NCI-H446 treated with DMSO at 0.1 percent for 48 hours (cell line): ENCODE results near the gene ATP5F1E.
"Not testable (repeated sequence)": the region's sequence is repeated elsewhere in the genome, so short reads cannot be mapped to it uniquely, and the experiment has no call there.

Source experiments
- DNase-seq: peaks from one replicate; lab custom pipeline; 2025; lab: John Stamatoyannopoulos, UW

The ATP5F1E gene

DNA sequence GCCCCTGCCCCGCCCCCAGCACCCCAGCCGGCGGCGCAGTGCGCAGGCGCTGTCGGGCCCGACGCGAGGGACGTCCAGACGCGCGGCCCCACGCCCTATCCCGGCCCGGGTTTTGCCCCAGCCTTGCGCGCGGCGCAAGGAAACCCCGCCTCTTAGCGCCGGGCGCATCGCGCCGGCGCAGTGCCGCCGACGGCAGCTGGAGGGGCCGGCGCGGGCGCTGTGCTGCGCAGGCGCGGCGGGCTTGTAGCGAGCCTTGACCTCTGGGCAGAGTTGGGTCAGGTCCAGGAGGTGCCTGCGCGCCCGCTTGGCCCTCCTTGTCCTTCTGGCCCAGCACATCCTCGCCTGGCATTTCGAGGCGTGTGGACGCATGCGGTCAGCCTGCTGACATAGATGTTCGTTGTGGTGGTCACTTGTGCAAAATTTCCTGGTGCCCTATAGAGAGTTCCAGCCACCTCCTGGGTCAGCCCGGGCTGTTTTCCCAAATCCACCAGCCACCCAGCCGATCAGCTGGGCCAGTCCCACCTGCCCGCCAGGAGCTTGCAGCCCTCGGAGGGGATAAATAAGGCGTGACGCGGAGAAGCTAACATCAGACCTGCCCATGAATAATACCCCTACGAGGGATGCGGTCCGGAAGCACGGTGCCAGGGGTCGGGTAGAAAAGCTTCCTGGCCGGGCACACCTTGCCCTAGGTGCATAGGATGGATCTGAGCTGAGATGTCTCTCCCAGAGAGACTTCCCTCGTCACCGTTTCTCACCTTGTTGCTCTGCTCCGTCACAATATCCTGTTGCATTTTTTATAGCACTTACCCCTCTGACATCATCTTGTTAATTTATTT is 10.9 kb upstream of the ATP5F1E start:
- DNase-seq = peak; percentile 80

DNA sequence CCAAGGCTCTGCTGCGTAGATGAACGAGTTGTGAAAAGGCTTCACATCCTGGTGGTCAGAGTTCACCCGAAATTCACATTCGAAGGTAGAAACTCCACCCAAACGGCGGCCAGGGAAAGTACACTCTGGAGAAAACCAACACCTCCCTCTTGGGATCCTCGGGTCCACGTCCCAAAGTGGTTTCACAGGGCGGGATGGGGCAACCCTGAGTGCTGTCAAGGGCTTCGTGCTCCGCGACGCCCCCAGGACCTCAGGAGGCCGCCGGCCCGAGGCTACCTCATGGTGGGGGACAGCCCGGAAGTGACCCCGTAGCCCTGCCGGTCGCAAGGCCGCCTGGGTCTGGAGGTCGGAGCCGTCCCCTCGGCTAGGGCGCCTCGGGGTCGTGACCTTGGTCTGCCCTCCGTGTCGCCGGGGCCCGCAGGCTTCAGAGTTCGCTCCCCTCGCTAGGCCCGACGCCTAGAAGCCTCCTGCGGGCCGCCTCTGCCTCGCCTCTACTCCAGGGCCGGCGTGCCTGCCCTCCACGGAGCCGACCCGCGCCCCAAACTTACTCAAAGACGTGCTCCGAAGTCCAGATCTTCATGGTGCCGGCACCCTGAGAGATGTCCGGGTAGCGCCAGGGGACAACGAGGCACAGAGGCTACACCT is 10.1 kb upstream of the ATP5F1E start, which contains the start of gene PRELID3B:
PRELID3B (minus strand) TSS at position 636 of the 645 bp plus-strand sequence; CDS start at position 580, 56 bp downstream.
- no peak for DNase-seq

- not testable (repeated sequence) for DNase-seq
Observed at GRCh38 chr20:59041487-59041886, 9.4 kb upstream of the ATP5F1E start.

GRCh38 chr20:59040667-59041066 is 8.5 kb upstream of the ATP5F1E start:
- no peak for DNase-seq

GRCh38 chr20:59039233-59039632 is 7.1 kb upstream of the ATP5F1E start:
- no peak for DNase-seq

GRCh38 chr20:59037386-59037785 is 5.3 kb upstream of the ATP5F1E start:
- no peak for DNase-seq

DNA sequence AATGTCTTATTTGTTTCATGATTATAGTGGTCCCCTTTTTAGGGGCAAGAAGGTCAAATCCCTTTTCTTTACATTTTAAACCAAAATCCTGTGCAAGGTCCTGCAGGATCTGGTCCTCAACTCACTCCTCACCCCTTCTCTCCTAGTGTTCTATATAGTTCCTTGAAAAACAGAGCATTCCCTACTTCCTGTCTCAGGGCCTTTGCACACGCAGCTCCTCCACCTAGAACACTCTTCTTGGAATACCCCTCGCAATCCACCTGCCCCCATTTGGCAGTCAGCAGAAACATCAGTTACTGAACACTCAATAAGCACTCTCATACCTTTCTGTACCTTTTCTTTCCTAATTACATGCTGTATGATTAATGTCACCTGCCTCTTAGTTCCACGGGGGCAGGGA is 3.2 kb upstream of the ATP5F1E start:
- no peak for DNase-seq

DNA sequence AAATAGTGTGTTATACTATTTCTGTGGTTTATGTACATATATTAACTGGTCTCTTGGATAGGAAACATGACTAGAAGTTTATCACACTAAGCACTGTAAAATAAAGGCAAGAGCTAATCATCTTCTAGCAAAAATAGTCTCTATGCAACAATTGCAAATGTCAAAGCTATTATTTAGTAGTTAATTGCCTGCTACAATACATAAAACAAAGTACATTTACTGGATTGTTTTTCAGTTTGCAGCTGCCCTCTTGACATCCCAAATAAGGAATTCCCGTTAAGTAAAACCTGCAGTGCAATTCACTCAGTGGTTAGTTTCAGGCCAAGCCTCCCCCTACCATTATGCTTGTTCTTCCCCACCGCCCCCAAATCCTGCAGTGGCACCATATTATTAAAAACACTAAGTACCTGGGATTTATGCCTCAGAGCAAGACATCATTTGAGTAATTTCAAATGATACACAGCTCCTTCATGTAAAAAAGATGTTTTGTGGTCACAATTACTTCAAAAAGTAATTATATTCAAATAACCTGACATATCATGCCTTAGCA is 1.6 kb upstream of the ATP5F1E start:
- DNase-seq = no peak

- no peak for DNase-seq
Observed at GRCh38 chr20:59033093-59033492, 958 bp upstream of the ATP5F1E start.

DNA sequence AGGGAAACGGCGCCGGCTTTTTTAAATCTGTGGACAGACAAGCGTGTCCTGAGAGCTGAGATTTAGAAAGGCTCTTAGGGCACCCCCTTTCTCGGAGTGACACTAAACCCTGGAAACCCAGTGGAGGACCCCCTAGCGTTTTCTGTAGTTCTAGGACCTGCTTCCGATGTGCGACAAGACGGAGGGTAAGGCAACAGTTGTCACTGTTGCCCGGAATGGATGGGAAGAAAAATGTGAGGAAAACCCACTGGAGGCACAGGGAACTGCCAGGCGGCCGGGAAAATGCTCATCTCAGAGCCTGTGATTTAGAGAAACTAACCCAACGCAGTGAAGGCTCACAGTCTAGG is 551 bp upstream of the ATP5F1E start:
- peak; percentile 50 for DNase-seq

DNA sequence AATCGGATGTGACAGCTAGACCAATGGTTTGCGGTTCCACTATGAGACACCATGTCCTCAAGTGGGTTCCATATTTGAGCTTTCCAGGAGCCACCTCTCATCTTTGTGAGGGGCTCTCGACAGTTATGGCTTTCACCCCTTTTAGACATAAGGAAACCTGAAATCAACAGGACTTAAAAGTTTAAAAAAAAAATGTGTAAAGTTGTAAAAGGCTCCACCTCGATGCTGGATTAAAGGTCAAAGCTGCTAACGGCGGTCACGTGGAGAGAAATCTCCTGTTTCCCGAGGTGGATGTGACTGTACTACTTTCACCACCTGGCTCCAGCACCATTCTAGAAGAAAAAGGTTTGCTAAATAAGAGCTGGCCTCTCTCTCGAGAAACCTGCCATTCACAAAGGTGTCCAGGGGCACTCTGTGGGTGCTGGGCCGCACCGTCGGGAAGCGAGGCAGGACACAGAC is 542 bp downstream of the ATP5F1E start:
- no peak for DNase-seq

DNA sequence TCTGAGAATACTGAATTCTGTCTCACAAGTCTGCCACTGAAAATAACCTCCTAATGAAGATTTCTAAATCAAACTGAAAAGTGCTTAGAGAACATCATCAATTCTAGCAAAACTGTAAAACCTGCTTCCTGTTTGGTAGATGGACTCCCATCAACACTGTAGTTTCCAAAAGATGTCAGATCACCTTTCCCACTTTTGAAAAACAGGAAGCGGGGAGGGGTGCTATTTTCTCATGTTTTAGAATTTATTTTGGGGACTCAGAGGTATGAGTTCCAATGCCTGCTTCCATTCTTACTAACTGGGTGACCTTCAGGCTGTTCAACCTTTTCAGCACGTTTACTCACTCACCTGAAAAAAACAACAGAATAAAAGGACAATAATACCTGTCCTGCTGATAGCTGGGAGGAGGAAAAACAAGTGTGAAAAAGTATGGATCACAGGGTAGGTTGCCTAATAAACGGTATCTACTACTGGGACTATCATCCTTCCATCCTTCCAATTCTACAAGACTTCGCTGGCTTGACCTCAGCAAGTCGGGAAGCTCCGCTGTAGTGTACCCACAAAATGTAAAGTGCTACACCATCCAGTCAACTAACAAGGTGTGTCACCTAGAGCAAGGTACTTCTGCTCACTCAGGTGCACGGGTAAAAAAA is 1.1 kb downstream of the ATP5F1E start:
- DNase-seq = no peak

GRCh38 chr20:59028812-59029211 is 3.3 kb downstream of the ATP5F1E start:
- DNase-seq = no peak

DNA sequence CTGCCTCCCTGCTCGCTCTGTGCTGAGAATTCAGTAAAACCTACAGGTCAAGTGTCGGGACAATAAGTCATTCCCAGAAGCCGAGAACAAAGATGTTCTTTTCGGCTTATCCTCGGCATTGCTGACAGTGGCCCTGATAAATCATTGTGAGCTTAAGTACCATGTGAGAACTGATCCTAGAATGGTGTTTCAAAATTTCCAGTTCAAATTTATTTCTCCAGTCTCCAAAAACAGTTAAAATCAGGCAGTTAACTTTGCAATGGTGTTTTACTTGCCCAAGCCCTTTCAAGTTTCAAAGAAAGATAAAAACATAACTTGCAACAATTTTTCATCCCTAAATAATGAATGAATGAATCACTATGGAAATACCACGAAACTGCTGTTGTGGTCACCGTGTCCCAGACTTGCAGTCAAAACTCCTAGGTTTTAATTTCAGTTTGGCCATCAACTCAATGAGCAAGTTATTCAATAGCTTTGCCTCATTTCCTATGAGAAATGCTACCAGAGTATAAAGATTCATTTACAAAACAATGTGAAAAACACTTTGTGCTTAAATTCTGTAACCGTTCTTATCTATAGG is 4.3 kb downstream of the ATP5F1E start:
- no peak for DNase-seq

GRCh38 chr20:59026904-59027740 is 5.0 kb downstream of the ATP5F1E start:
- no peak for DNase-seq

DNA sequence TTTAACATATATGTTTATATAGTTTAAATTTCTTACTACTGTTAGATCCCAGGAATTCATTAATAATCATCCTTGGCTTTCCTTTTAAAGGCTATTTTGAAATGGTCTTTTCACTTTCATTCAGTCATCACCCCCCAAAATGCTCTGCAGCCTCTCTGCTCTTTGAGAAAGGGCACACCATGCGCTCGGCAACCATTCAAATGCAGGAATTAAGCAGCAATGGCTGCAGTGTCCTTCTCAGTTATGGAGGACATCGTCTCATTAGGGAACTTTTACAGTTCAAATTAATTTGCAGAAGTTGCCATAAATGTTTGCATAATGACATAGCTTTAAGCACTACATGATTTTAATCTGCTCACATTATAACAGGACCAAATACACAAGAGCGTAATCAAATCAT is 6.6 kb downstream of the ATP5F1E start:
- no peak for DNase-seq

GRCh38 chr20:59025086-59025485 is 7.0 kb downstream of the ATP5F1E start:
- no peak for DNase-seq

DNA sequence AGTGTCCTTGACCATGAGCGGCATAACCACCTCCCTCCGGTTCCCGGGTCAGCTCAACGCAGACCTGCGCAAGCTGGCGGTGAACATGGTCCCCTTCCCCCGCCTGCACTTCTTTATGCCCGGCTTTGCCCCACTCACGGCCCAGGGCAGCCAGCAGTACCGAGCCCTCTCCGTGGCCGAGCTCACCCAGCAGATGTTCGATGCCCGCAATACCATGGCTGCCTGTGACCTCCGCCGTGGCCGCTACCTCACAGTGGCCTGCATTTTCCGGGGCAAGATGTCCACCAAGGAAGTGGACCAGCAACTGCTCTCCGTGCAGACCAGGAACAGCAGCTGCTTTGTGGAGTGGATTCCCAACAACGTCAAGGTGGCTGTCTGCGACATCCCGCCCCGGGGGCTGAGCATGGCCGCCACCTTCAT is 8.0 kb downstream of the ATP5F1E start:
- DNase-seq = no peak

DNA sequence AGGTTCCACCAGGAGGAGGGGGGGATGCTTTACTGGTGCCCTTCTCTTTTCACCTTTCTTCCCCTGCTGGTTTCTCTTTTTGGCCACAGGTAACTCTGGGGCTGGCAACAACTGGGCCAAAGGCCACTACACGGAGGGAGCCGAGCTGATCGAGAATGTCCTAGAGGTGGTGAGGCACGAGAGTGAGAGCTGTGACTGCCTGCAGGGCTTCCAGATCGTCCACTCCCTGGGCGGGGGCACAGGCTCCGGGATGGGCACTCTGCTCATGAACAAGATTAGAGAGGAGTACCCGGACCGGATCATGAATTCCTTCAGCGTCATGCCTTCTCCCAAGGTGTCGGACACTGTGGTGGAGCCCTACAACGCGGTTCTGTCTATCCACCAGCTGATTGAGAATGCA is 8.5 kb downstream of the ATP5F1E start:
- no peak for DNase-seq

GRCh38 chr20:59022754-59023153 is 9.4 kb downstream of the ATP5F1E start:
- DNase-seq = no peak

- no peak for DNase-seq
Observed at GRCh38 chr20:59020938-59021551, 11.1 kb downstream of the ATP5F1E start.
